NT2/D1 (cell line): ENCODE results near the gene HLX.

ENCODE experiments used
- SUZ12 ChIP-seq: IDR thresholded peaks from 2 replicates; pipeline ENCODE4 v1.6.1; 2011; ENCODE audit not compliant: insufficient read length, insufficient read depth; ENCODE audit errors: extremely low read depth
- YY1 ChIP-seq: IDR thresholded peaks from 2 replicates; pipeline ENCODE4 v1.6.1; 2011; ENCODE audit not compliant: insufficient read length, insufficient read depth
- ZNF274 ChIP-seq: IDR thresholded peaks from 2 replicates; pipeline ENCODE4 v1.6.1; 2011; ENCODE audit warnings: mild to moderate bottlenecking, low read depth, low read length

GRCh38 chr1:220906561-220907334 is 27.5 kb downstream of the HLX start:
- TF ChIP-seq ZNF274 (no peak), YY1 (no peak), SUZ12 (no peak)
